ENCODE measurements around the gene GLIPR2. TPM values are rescaled to one million over a fixed set of nuclear protein-coding genes. Genes with fewer than 3 reads are reported as not detected.

The GLIPR2 gene
- total RNA-seq, 1 donor from 2014 or later, result 14.3 TPM

GRCh38 chr9:36152741-36153438 lies 16.4 kb downstream of the GLIPR2 start:
- no peak for DNase-seq
- peaks cover 50% of the 10 kb centered on the region for H3K4me1 Mint-ChIP-seq
- no peak for ATAC-seq (ENCODE audit: low read depth)
- no peaks in the 10 kb centered on the region for H3K27me3 Mint-ChIP-seq
- no peak for TF ChIP-seq CTCF (IDR thresholded peaks at IDR 0.05)
- H3K9me3 Mint-ChIP-seq, result no peaks in the 10 kb centered on the region
- H3K4me3 Mint-ChIP-seq, result peak overlapping the region; percentile 62
- H3K27ac Mint-ChIP-seq, result peak overlapping the region; percentile 81
- intact Hi-C loops (cut with micrococcal nuclease), result loop anchor here (1.0 to 5.0 kb wide), 2 partner anchors 9 to 104 kb away; partner anchors contain the start of gene GNE
- peaks cover 9% of the 10 kb centered on the region for H3K36me3 Mint-ChIP-seq (ENCODE audit: low read depth)
- ChIA-PET POLR2A (interaction anchor here (0.6 to 4.8 kb wide), 9 partner anchors 9 to 335 kb away, joined by 3 to 33 read pairs (median 4); partner anchors contain the start of gene GLIPR2), CTCF (interaction anchor here (2.5 to 3.2 kb wide), 2 partner anchors 13 to 50 kb away, joined by 11 to 12 read pairs; no protein-coding TSS in a partner anchor)

- DNase-seq (no peak), ATAC-seq (ENCODE audit: low read depth) (no peak)
- H3K27me3 Mint-ChIP-seq, result no peaks in the 10 kb centered on the region
- POLR2A ChIA-PET, result interaction anchor here (1.2 to 2.0 kb wide), 2 partner anchors 9 to 51 kb away, joined by 4 to 9 read pairs; no protein-coding TSS in a partner anchor
- CTCF ChIA-PET, result interaction anchor here (0.7 to 3.2 kb wide), 2 partner anchors 13 to 48 kb away, joined by 3 to 12 read pairs; no protein-coding TSS in a partner anchor
- H3K4me3 Mint-ChIP-seq, result peak overlapping the region; percentile 62
- H3K27ac Mint-ChIP-seq, result peak overlapping the region; percentile 81
- peaks cover 44% of the 10 kb centered on the region for H3K4me1 Mint-ChIP-seq
- no peak for TF ChIP-seq CTCF (IDR thresholded peaks at IDR 0.05)
- intact Hi-C loops (cut with micrococcal nuclease), result loop anchor here (5.0 kb wide), 1 partner anchor 104 kb away; the partner anchor contains the start of gene GNE
- no peaks in the 10 kb centered on the region for H3K9me3 Mint-ChIP-seq
- peaks cover 12% of the 10 kb centered on the region for H3K36me3 Mint-ChIP-seq (ENCODE audit: low read depth)
Measured at GRCh38 chr9:36153746-36154145, 17.2 kb downstream of the GLIPR2 start.

GRCh38 chr9:36154331-36154952 lies 17.9 kb downstream of the GLIPR2 start:
- Mint-ChIP-seq H3K27ac (peak overlapping the region; percentile 30), H3K27me3 (no peaks in the 10 kb centered on the region), H3K4me3 (no peak overlapping the region), H3K36me3 (ENCODE audit: low read depth) (peaks cover 13% of the 10 kb centered on the region), H3K9me3 (no peaks in the 10 kb centered on the region), H3K4me1 (peaks cover 44% of the 10 kb centered on the region)
- ChIA-PET CTCF (interaction anchor here (0.7 to 1.0 kb wide), 2 partner anchors 12 to 49 kb away, joined by 3 read pairs; no protein-coding TSS in a partner anchor), POLR2A (interaction anchor here (2.0 kb wide), 1 partner anchor 10 kb away, joined by 9 read pairs; no protein-coding TSS in a partner anchor)
- no peak for TF ChIP-seq CTCF (IDR thresholded peaks at IDR 0.05)
- ATAC-seq (ENCODE audit: low read depth) (no peak), DNase-seq (no peak)
- intact Hi-C loops (cut with micrococcal nuclease), result loop anchor here (5.0 kb wide), 1 partner anchor 103 kb away; the partner anchor contains the start of gene GNE

- H3K4me1 Mint-ChIP-seq, result peaks cover 34% of the 10 kb centered on the region
- no peak overlapping the region for H3K4me3 Mint-ChIP-seq
- ChIA-PET POLR2A (interaction anchor here (2.3 kb wide), 1 partner anchor 11 kb away, joined by 8 read pairs; no protein-coding TSS in a partner anchor), CTCF (no interaction called here)
- peaks cover 11% of the 10 kb centered on the region for H3K36me3 Mint-ChIP-seq (ENCODE audit: low read depth)
- no peaks in the 10 kb centered on the region for H3K27me3 Mint-ChIP-seq
- TF ChIP-seq CTCF (IDR thresholded peaks at IDR 0.05), result no peak
- no peak overlapping the region for H3K27ac Mint-ChIP-seq
- H3K9me3 Mint-ChIP-seq, result no peaks in the 10 kb centered on the region
- ATAC-seq (ENCODE audit: low read depth) (no peak), DNase-seq (no peak)
- intact Hi-C loops (cut with micrococcal nuclease), result no loop called here
Measured at GRCh38 chr9:36156116-36156515, 19.6 kb downstream of the GLIPR2 start.

GRCh38 chr9:36158122-36158521 lies 21.6 kb downstream of the GLIPR2 start:
- intact Hi-C loops (cut with micrococcal nuclease), result no loop called here
- POLR2A ChIA-PET, result interaction anchor here (2.3 kb wide), 1 partner anchor 13 kb away, joined by 8 read pairs; no protein-coding TSS in a partner anchor
- no peaks in the 10 kb centered on the region for H3K9me3 Mint-ChIP-seq
- CTCF ChIA-PET, result interaction anchor here (1.3 kb wide), 1 partner anchor 55 kb away, joined by 6 read pairs; no protein-coding TSS in a partner anchor
- no peak for TF ChIP-seq CTCF (IDR thresholded peaks at IDR 0.05)
- peaks cover 14% of the 10 kb centered on the region for H3K4me1 Mint-ChIP-seq
- H3K27me3 Mint-ChIP-seq, result no peaks in the 10 kb centered on the region
- H3K36me3 Mint-ChIP-seq (ENCODE audit: low read depth), result peaks cover 9% of the 10 kb centered on the region
- no peak for DNase-seq
- no peak overlapping the region for H3K4me3 Mint-ChIP-seq
- no peak overlapping the region for H3K27ac Mint-ChIP-seq
- no peak for ATAC-seq (ENCODE audit: low read depth)

Measured in activated B cell treated with CpG ODN at 0.5 μM for 24 hours (primary cell).